Endodermal cell (in vitro differentiated cells): ENCODE results near the gene TCF4. TPM values are rescaled to one million over a fixed set of nuclear protein-coding genes. Genes with fewer than 3 reads are reported as not detected.

Source experiments
- DNase-seq: peaks from one replicate; pipeline ENCODE4 v3.0.0-alpha.2; 2017
- H3K27ac ChIP-seq: 2 replicates; pipeline ENCODE4 v1.5.1; 2013; ENCODE audit warnings: mild to moderate bottlenecking, low read depth, low read length, moderate library complexity
- H3K27me3 ChIP-seq: 2 replicates; pipeline ENCODE4 v1.6.1; 2013; ENCODE audit warnings: mild to moderate bottlenecking, low read length, moderate library complexity; ENCODE audit not compliant: insufficient read depth, control insufficient read depth, poor library complexity, severe bottlenecking
- H3K36me3 ChIP-seq: 2 replicates; pipeline ENCODE4 v1.7.0; 2013; ENCODE audit warnings: mild to moderate bottlenecking, low read length, moderate library complexity; ENCODE audit not compliant: control insufficient read depth, insufficient read depth
- H3K4me1 ChIP-seq: one replicate; pipeline ENCODE4 v1.7.0; 2013; ENCODE audit warnings: low read length; ENCODE audit not compliant: control insufficient read depth, insufficient read depth
- H3K4me3 ChIP-seq: 2 replicates; pipeline ENCODE4 v1.5.1; 2013; ENCODE audit warnings: mild to moderate bottlenecking, low read length, moderate library complexity
- H3K9ac ChIP-seq: 2 replicates; pipeline ENCODE4 v1.6.1; 2013; ENCODE audit warnings: mild to moderate bottlenecking, low read length, moderate library complexity; ENCODE audit not compliant: poor library complexity, severe bottlenecking; ENCODE audit errors: extremely low read depth
- H3K9me3 ChIP-seq: 2 replicates; pipeline ENCODE4 v1.6.1; 2013; ENCODE audit warnings: mild to moderate bottlenecking, low read length, moderate library complexity; ENCODE audit not compliant: control insufficient read depth
- H3K27ac Mint-ChIP-seq: 2 replicates; pipeline ENCODE4 v1.8.0; 2020; ENCODE audit warnings: mixed read lengths
- H3K27me3 Mint-ChIP-seq: 2 replicates; pipeline ENCODE4 v1.8.0; 2021; ENCODE audit warnings: mild to moderate bottlenecking, mixed read lengths; ENCODE audit not compliant: insufficient read depth
- H3K36me3 Mint-ChIP-seq: 2 replicates; pipeline ENCODE4 v1.8.0; 2020; ENCODE audit warnings: low read depth, mixed read lengths
- H3K4me1 Mint-ChIP-seq: 2 replicates; pipeline ENCODE4 v1.8.0; 2020; ENCODE audit warnings: mixed read lengths
- H3K4me3 Mint-ChIP-seq: 2 replicates; pipeline ENCODE4 v1.8.0; 2020; ENCODE audit warnings: mild to moderate bottlenecking, moderate library complexity, mixed read lengths
- H3K9me3 Mint-ChIP-seq: 2 replicates; pipeline ENCODE4 v1.8.0; 2020; ENCODE audit warnings: mild to moderate bottlenecking, mixed read lengths
- WGBS, 2 experiments: methylation state at CpG; one replicate each; pipeline versions ENCODE4 v1.1.5 to v1.1.7; 2013; ENCODE audit warnings: missing lambda C conversion rate in 2 of 2, mixed read lengths in 1 of 2; ENCODE audit not compliant: insufficient coverage in 1 of 2, insufficient read length in 1 of 2; 5-methylcytosine and 5-hydroxymethylcytosine counted together
- total RNA-seq, 2 donors: library from RNA; stranded (reverse); fragmentation: NEBNext Ultra II Directional in 1 of 2; extraction: Animal tissue kit (Norgen Biotek cat#: 25700) in 1 of 2; gene quantifications; 2 replicates in 1 of 2; 3 replicates in 1 of 2; pipeline ENCODE4 v1.2.1, GENCODE V29; 2021
- TF ChIP-seq, protein P1 (sequence below): fragments of 200-600 bp; sonication (generic); conservative IDR thresholded peaks from 2 replicates; pipeline ENCODE4 v1.5.0; 2021; ENCODE audit warnings: antibody characterized with exemption, mild to moderate bottlenecking

TCF4 gene
- total RNA-seq, 2 donors from 2014 or later: 40.4 to 58.5 TPM

DNA sequence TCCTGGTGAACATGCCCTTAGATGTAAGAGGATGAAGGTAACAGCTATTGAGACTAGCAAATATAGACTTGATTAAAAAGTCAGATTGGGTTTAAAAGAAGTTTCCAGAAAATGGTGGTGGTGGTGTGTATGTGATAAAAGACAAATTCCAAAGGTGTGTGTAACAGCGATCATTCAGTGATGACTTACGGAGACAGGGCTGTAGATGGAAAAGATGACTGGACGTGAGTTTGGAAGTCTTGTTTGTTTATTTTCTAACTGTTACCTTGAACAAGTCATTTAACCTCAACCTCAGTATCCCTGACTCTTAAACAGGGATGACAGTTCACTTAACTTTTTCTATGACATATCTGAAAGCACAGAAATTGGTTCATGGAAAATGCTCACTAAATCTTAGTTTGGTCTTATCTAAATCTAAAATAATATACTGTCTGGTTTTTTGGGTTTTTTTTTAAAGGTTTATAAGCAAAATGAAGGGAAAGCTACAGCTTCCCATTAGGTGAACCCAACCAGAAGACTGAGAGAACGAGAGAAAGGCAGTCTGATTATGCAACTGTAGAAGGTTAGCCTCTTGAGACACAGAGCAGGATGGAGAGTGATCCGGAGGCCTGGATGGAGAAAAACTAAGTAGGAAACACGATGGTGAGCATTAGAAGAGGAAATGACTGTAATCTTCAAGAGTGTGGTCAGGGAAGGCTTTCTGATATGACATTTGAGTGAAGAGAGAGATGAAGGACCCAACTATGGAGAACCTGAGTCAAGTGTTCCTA, 71.9 kb downstream of the TCF4 start:
- Mint-ChIP-seq H3K9me3 (no peaks in the 10 kb centered on the region), H3K27me3 (no peaks in the 10 kb centered on the region), H3K4me1 (peaks cover 5% of the 10 kb centered on the region), H3K27ac (no peak overlapping the region), H3K4me3 (no peak overlapping the region), H3K36me3 (peaks cover 3% of the 10 kb centered on the region)
- H3K4me3 ChIP-seq: no peak overlapping the region
- no peaks in the 10 kb centered on the region for H3K9me3 ChIP-seq
- H3K27ac ChIP-seq: no peak overlapping the region
- no peaks in the 10 kb centered on the region for H3K27me3 ChIP-seq
- no peak for DNase-seq
- 96 to 97% methylated on average over 5 to 6 of the region's 6 CpGs for WGBS, 2 experiments
- no peaks in the 10 kb centered on the region for H3K36me3 ChIP-seq
- H3K4me1 ChIP-seq: no peaks in the 10 kb centered on the region
- no peak overlapping the region for H3K9ac ChIP-seq
- TF ChIP-seq, protein P1, sequence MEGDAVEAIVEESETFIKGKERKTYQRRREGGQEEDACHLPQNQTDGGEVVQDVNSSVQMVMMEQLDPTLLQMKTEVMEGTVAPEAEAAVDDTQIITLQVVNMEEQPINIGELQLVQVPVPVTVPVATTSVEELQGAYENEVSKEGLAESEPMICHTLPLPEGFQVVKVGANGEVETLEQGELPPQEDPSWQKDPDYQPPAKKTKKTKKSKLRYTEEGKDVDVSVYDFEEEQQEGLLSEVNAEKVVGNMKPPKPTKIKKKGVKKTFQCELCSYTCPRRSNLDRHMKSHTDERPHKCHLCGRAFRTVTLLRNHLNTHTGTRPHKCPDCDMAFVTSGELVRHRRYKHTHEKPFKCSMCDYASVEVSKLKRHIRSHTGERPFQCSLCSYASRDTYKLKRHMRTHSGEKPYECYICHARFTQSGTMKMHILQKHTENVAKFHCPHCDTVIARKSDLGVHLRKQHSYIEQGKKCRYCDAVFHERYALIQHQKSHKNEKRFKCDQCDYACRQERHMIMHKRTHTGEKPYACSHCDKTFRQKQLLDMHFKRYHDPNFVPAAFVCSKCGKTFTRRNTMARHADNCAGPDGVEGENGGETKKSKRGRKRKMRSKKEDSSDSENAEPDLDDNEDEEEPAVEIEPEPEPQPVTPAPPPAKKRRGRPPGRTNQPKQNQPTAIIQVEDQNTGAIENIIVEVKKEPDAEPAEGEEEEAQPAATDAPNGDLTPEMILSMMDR: no peak

DNA sequence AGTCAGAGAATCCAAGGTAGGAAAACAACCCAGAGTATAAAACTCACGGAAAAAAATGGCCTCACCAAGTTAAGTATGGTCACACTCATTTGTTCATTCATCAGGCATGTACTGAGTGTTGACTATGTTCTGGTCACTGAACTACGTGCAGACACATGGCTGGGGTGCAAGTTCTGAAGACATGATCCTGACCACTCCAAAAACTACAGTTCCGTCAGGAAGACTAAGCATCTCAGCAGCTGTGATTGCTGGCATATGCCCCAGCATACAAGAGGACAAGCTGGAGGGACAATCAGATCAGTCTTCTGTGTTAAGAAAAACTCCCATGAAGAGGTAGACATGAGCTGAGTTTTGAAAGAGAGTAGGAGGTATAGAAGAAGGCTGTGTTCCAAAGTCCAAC, 72.8 kb downstream of the TCF4 start:
- H3K4me3 ChIP-seq: no peak overlapping the region
- no peaks in the 10 kb centered on the region for H3K36me3 ChIP-seq
- H3K27ac ChIP-seq: no peak overlapping the region
- H3K27me3 ChIP-seq: no peaks in the 10 kb centered on the region
- no peaks in the 10 kb centered on the region for H3K9me3 ChIP-seq
- Mint-ChIP-seq H3K27ac (no peak overlapping the region), H3K4me3 (no peak overlapping the region), H3K4me1 (peaks cover 12% of the 10 kb centered on the region), H3K27me3 (no peaks in the 10 kb centered on the region), H3K9me3 (no peaks in the 10 kb centered on the region), H3K36me3 (peaks cover 3% of the 10 kb centered on the region)
- DNase-seq: no peak
- WGBS, 2 experiments: 96 to 97% methylated on average over 3 of the region's 3 CpGs
- H3K4me1 ChIP-seq: no peaks in the 10 kb centered on the region
- TF ChIP-seq, protein P1: no peak
- no peak overlapping the region for H3K9ac ChIP-seq

DNA sequence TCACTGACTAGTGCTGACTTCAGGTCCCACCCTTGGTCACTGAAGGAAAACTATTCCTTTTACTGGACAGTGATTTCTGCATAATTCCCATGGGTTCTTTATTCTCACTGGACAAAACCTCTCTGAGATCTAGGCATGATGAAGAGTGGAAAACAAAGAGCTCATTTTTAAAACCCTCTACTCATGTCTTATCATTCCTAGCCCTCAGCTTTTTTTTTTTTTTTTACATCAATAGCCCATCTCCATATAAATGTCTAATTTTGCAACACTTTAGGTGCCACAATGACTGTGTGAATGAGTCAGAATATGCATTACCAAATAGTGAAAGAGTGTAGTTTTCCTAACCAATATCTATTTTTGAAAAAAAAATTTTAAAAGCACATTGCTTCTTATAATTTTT, 74.8 kb downstream of the TCF4 start:
- H3K4me3 ChIP-seq: no peak overlapping the region
- no peak overlapping the region for H3K4me3 Mint-ChIP-seq
- no peaks in the 10 kb centered on the region for H3K27me3 Mint-ChIP-seq
- H3K4me1 ChIP-seq: no peaks in the 10 kb centered on the region
- no peak overlapping the region for H3K27ac Mint-ChIP-seq
- no peaks in the 10 kb centered on the region for H3K36me3 ChIP-seq
- H3K4me1 Mint-ChIP-seq: peaks cover 24% of the 10 kb centered on the region
- peaks cover 3% of the 10 kb centered on the region for H3K36me3 Mint-ChIP-seq
- no peak overlapping the region for H3K27ac ChIP-seq
- no peaks in the 10 kb centered on the region for H3K9me3 Mint-ChIP-seq
- H3K9me3 ChIP-seq: no peaks in the 10 kb centered on the region
- no peaks in the 10 kb centered on the region for H3K27me3 ChIP-seq
- TF ChIP-seq, protein P1: no peak
- DNase-seq: no peak
- no peak overlapping the region for H3K9ac ChIP-seq
